ENCODE measurements around the gene IFIT1B.
"Not testable (repeated sequence)": the region's sequence is repeated elsewhere in the genome, so short reads cannot be mapped to it uniquely, and the experiment has no call there.

The IFIT1B gene

GRCh38 chr10:89382757-89383156, 4.9 kb downstream of the IFIT1B start:
- no peak for DNase-seq (ENCODE audit: low read depth in 2 of 2)

- DNase-seq (ENCODE audit: low read depth in 2 of 2) = no peak
Measured at GRCh38 chr10:89384474-89385340, 6.9 kb downstream of the IFIT1B start.

- DNase-seq (ENCODE audit: low read depth in 2 of 2) = no peak
Measured at GRCh38 chr10:89388806-89389205, 10.9 kb downstream of the IFIT1B start.

GRCh38 chr10:89389254-89389653, 11.4 kb downstream of the IFIT1B start:
- no peak for DNase-seq (ENCODE audit: low read depth in 2 of 2)

- no peak for DNase-seq (ENCODE audit: low read depth in 2 of 2)
Measured at GRCh38 chr10:89390476-89391225, 12.8 kb downstream of the IFIT1B start.

- DNase-seq (ENCODE audit: low read depth in 2 of 2) = not testable (repeated sequence)
Measured at GRCh38 chr10:89391226-89391576, 13.3 kb downstream of the IFIT1B start.

GRCh38 chr10:89391907-89392756, 14.3 kb downstream of the IFIT1B start, which contains the start of gene IFIT1:
TSS of gene IFIT1 (plus strand) at chr10:89392623. CDS start at chr10:89392713, 90 bp downstream.
- no peak for DNase-seq (ENCODE audit: low read depth in 2 of 2)

GRCh38 chr10:89392974-89393373, 15.1 kb downstream of the IFIT1B start:
- no peak for DNase-seq (ENCODE audit: low read depth in 2 of 2)

GRCh38 chr10:89393898-89394297, 16.0 kb downstream of the IFIT1B start:
- no peak for DNase-seq (ENCODE audit: low read depth in 2 of 2)

- DNase-seq (ENCODE audit: low read depth in 2 of 2) = no peak
Measured at GRCh38 chr10:89395141-89395540, 17.3 kb downstream of the IFIT1B start.

- no peak for DNase-seq (ENCODE audit: low read depth in 2 of 2)
Measured at GRCh38 chr10:89398003-89398749, 20.3 kb downstream of the IFIT1B start.

GRCh38 chr10:89399956-89400355, 22.1 kb downstream of the IFIT1B start:
- DNase-seq (ENCODE audit: low read depth in 2 of 2) = no peak

GRCh38 chr10:89403043-89403442, 25.2 kb downstream of the IFIT1B start:
- DNase-seq (ENCODE audit: low read depth in 2 of 2) = no peak

GRCh38 chr10:89404104-89405047, 26.5 kb downstream of the IFIT1B start:
- no peak for DNase-seq (ENCODE audit: low read depth in 2 of 2)

- DNase-seq (ENCODE audit: low read depth in 2 of 2) = not testable (repeated sequence)
Measured at GRCh38 chr10:89406178-89406577, 28.3 kb downstream of the IFIT1B start.

GRCh38 chr10:89407792-89408191, 29.9 kb downstream of the IFIT1B start:
- not testable (repeated sequence) for DNase-seq (ENCODE audit: low read depth in 2 of 2)

- not testable (repeated sequence) for DNase-seq (ENCODE audit: low read depth in 2 of 2)
Measured at GRCh38 chr10:89409282-89409681, 31.4 kb downstream of the IFIT1B start.

GRCh38 chr10:89410551-89410950, 32.7 kb downstream of the IFIT1B start:
- DNase-seq (ENCODE audit: low read depth in 2 of 2) = not testable (repeated sequence)

GRCh38 chr10:89411135-89411534, 33.3 kb downstream of the IFIT1B start:
- not testable (repeated sequence) for DNase-seq (ENCODE audit: low read depth in 2 of 2)

- DNase-seq (ENCODE audit: low read depth in 2 of 2) = peak; percentile 7 to 10
Measured at GRCh38 chr10:89412276-89412675, 34.4 kb downstream of the IFIT1B start.

Data from stimulated activated CD4-positive, alpha-beta T cell treated with anti-CD3 and anti-CD28 coated beads, Interleukin-15, amount 100 ng/mL, for 48 hours (primary cell).